IMR-90 (cell line): ENCODE measurements around the gene COA5. TPM values are rescaled to one million over a fixed set of nuclear protein-coding genes. Genes with fewer than 3 reads are reported as not detected.

Source experiments
- ATAC-seq: fragments of 200-7000 bp; cut with Tn5 transposase; 2 replicates; pipeline ENCODE4 v1.9.1; 2020; ENCODE audit warnings: low read depth, mild to moderate bottlenecking, moderate library complexity
- BruUV-seq: library from RNA; stranded (reverse); fragments of 400-500 nt; replicated peaks from 2 replicates; lab custom pipeline; 2021; lab: Mats Ljungman, UMichigan
- CTCF ChIA-PET: fragments of 300-600 bp; formaldehyde crosslinking; extraction: SDS; loops from one replicate; lab custom pipeline; 2021; ENCODE audit warnings: antibody characterized with exemption; lab: Yijun Ruan, JAX
- POLR2A ChIA-PET: fragments of 300-600 bp; sonication (Branson Sonifier 250); formaldehyde crosslinking; loops from one replicate; lab custom pipeline; 2022; ENCODE audit warnings: antibody characterized with exemption; ENCODE audit not compliant: unreplicated experiment; lab: Charles Lee
- DNase-seq: peaks from one replicate; pipeline ENCODE4 v3.0.0; 2013
- H2AFZ ChIP-seq: replicated peaks from 2 replicates; pipeline ENCODE3; 2013; ENCODE audit warnings: low read length, mild to moderate bottlenecking; ENCODE audit not compliant: poor library complexity
- H2AK5ac ChIP-seq: 2 replicates; pipeline ENCODE4 v1.6.1; 2013; ENCODE audit warnings: low read depth, low read length, inconsistent platforms
- H2AK9ac ChIP-seq: replicated peaks from 2 replicates; pipeline ENCODE3; 2013; ENCODE audit warnings: mild to moderate bottlenecking, low read depth, low read length, moderate library complexity; ENCODE audit not compliant: poor library complexity
- H2BK120ac ChIP-seq: 2 replicates; pipeline ENCODE4 v1.6.1; 2013; ENCODE audit warnings: low read depth, low read length, inconsistent platforms
- H2BK15ac ChIP-seq: 3 replicates; pipeline ENCODE4 v1.6.1; 2013; ENCODE audit warnings: low read depth, low read length, inconsistent platforms
- H2BK20ac ChIP-seq: 2 replicates; pipeline ENCODE4 v1.6.1; 2013; ENCODE audit warnings: low read depth, mild to moderate bottlenecking, inconsistent platforms, low read length, moderate library complexity
- H2BK5ac ChIP-seq: 2 replicates; pipeline ENCODE4 v1.6.1; 2013; ENCODE audit warnings: mild to moderate bottlenecking, low read depth, low read length, inconsistent platforms; ENCODE audit not compliant: poor library complexity, severe bottlenecking
- H3K14ac ChIP-seq: replicated peaks from 2 replicates; pipeline ENCODE4 v1.6.1; 2013; ENCODE audit warnings: low read depth, low read length, inconsistent platforms
- H3K18ac ChIP-seq: 2 replicates; pipeline ENCODE4 v1.6.1; 2013; ENCODE audit warnings: low read depth, low read length, control low read depth
- H3K23ac ChIP-seq: 2 replicates; pipeline ENCODE4 v1.6.1; 2013; ENCODE audit warnings: low read depth, low read length, inconsistent platforms
- H3K27ac ChIP-seq: 2 replicates; pipeline ENCODE4 v1.5.1; 2013; ENCODE audit warnings: mild to moderate bottlenecking, control low read depth, low read length; ENCODE audit not compliant: insufficient read depth
- H3K27me3 ChIP-seq: 2 replicates; pipeline ENCODE4 v1.6.1; 2013; ENCODE audit warnings: low read length; ENCODE audit not compliant: control insufficient read depth, insufficient read depth
- H3K36me3 ChIP-seq: 2 replicates; pipeline ENCODE4 v1.6.1; 2013; ENCODE audit warnings: low read length, mixed read lengths; ENCODE audit not compliant: control insufficient read depth, insufficient read depth
- H3K4ac ChIP-seq: 2 replicates; pipeline ENCODE4 v1.6.1; 2013; ENCODE audit warnings: low read depth, low read length, inconsistent platforms
- H3K4me1 ChIP-seq: 2 replicates; pipeline ENCODE4 v1.6.1; 2013; ENCODE audit warnings: low read length, mixed read lengths; ENCODE audit not compliant: control insufficient read depth, insufficient read depth
- H3K4me2 ChIP-seq: 2 replicates; pipeline ENCODE4 v1.6.1; 2013; ENCODE audit warnings: low read depth, mild to moderate bottlenecking, control low read depth, low read length, moderate library complexity
- H3K4me3 ChIP-seq: 2 replicates; pipeline ENCODE4 v1.5.1; 2013; ENCODE audit warnings: low read depth, mild to moderate bottlenecking, control low read depth, low read length, moderate library complexity; ENCODE audit not compliant: insufficient read depth
- H3K56ac ChIP-seq: 2 replicates; pipeline ENCODE4 v1.6.1; 2013; ENCODE audit warnings: low read length, inconsistent platforms; ENCODE audit not compliant: insufficient read depth; ENCODE audit errors: extremely low read depth
- H3K79me1 ChIP-seq, 2 experiments: 2 replicates each; pipeline ENCODE4 v1.6.1; 2013; ENCODE audit warnings: low read length in 2 of 2, inconsistent platforms in 1 of 2, low read depth in 1 of 2
- H3K9ac ChIP-seq: 2 replicates; pipeline ENCODE4 v1.6.1; 2013; ENCODE audit warnings: low read depth, low read length, control low read depth
- H3K9me1 ChIP-seq: 2 replicates; pipeline ENCODE4 v1.6.1; 2013; ENCODE audit warnings: low read length, inconsistent platforms; ENCODE audit not compliant: insufficient read depth
- H3K9me3 ChIP-seq: 2 replicates; pipeline ENCODE4 v1.6.1; 2013; ENCODE audit warnings: low read length; ENCODE audit not compliant: control insufficient read depth, insufficient read depth
- H4K20me1 ChIP-seq: 2 replicates; pipeline ENCODE4 v1.6.1; 2013; ENCODE audit warnings: low read length, inconsistent platforms; ENCODE audit not compliant: insufficient read depth
- H4K5ac ChIP-seq: 2 replicates; pipeline ENCODE4 v1.6.1; 2013; ENCODE audit warnings: mild to moderate bottlenecking, low read depth, low read length, control low read depth
- H4K8ac ChIP-seq, 2 experiments: 2 replicates each; pipeline ENCODE4 v1.6.1; 2013; ENCODE audit warnings: low read depth in 2 of 2, low read length in 2 of 2, control low read depth in 1 of 2, inconsistent platforms in 1 of 2
- H4K91ac ChIP-seq: 2 replicates; pipeline ENCODE4 v1.6.1; 2013; ENCODE audit warnings: low read depth, low read length, inconsistent platforms; ENCODE audit not compliant: insufficient read depth
- CEBPB ChIP-seq: IDR thresholded peaks from 2 replicates; pipeline ENCODE4 v1.6.1; 2012; ENCODE audit warnings: low read depth, low read length, improper control_type of control experiment
- CHD1 ChIP-seq: IDR thresholded peaks from 2 replicates; pipeline ENCODE4 v1.6.1; 2012; ENCODE audit warnings: low read depth, low read length, improper control_type of control experiment
- FOS ChIP-seq: fragments of 150-350 bp; IDR thresholded peaks from 2 replicates; pipeline ENCODE4 v1.6.1; 2016; ENCODE audit warnings: low read depth, low read length
- MAFK ChIP-seq: IDR thresholded peaks from 2 replicates; pipeline ENCODE4 v1.6.1; 2012; ENCODE audit warnings: low read depth, low read length, improper control_type of control experiment
- MXI1 ChIP-seq: IDR thresholded peaks from 2 replicates; pipeline ENCODE4 v1.6.1; 2012; ENCODE audit warnings: low read depth, mild to moderate bottlenecking, low read length, moderate library complexity, borderline replicate concordance
- NFE2L2 ChIP-seq: fragments of 150-350 bp; IDR thresholded peaks from 2 replicates; pipeline ENCODE4 v1.6.1; 2016; ENCODE audit warnings: low read depth, mild to moderate bottlenecking, low read length
- POLR2A ChIP-seq: IDR thresholded peaks from 2 replicates; pipeline ENCODE4 v1.6.1; 2012; ENCODE audit warnings: mild to moderate bottlenecking, low read depth, low read length
- WGBS, 2 experiments: methylation state at CpG; one replicate each; pipeline versions ENCODE4 v1.1.5 to v1.1.7; 2013; ENCODE audit warnings: missing lambda C conversion rate in 2 of 2; ENCODE audit not compliant: insufficient read length in 1 of 2; ENCODE audit errors: extremely low coverage in 2 of 2; 5-methylcytosine and 5-hydroxymethylcytosine counted together
- dilution Hi-C: fragments of 300-500 bp; cut with HindIII; formaldehyde crosslinking; loops from one replicate; pipeline ENCODE4 v1.14.3; 2018; ENCODE audit warnings: low sequenced_read_pairs; ENCODE audit not compliant: unreplicated experiment
- in situ Hi-C: fragments of 300-500 bp; cut with MboI; formaldehyde crosslinking; loops from 3 replicates; pipeline ENCODE4 v1.14.3; 2019; ENCODE audit warnings: low sequenced_read_pairs, inconsistent platforms, mixed read lengths
- intact Hi-C: fragments of 100-400 bp; cut with micrococcal nuclease; formaldehyde crosslinking; loops from 2 replicates; pipeline ENCODE4 v1.10.0; 2022
- polyA plus RNA-seq, 3 experiments: library from polyadenylated mRNA; depleted of rRNA; stranded (reverse); fragments of >200 nt; gene quantifications; 2 replicates each; pipeline ENCODE4 v1.2.3, GENCODE V29; 2012; ENCODE audit warnings: low replicate concordance in 1 of 3
- total RNA-seq: library from RNA; depleted of rRNA; stranded (reverse); fragments of >200 nt; gene quantifications from 2 replicates; pipeline ENCODE4 v1.2.3, GENCODE V29; 2012
- TF ChIP-seq, protein P1 (sequence below): fragments of 150-350 bp; IDR thresholded peaks from 2 replicates; pipeline ENCODE4 v1.6.1; 2017; ENCODE audit warnings: mild to moderate bottlenecking, antibody characterized with exemption, low read length, low read depth

Gene COA5
- total and polyA plus RNA-seq, 2 of the 4 experiments (the other 2 are of a cell fraction): 8.4 to 14.2 TPM

DNA sequence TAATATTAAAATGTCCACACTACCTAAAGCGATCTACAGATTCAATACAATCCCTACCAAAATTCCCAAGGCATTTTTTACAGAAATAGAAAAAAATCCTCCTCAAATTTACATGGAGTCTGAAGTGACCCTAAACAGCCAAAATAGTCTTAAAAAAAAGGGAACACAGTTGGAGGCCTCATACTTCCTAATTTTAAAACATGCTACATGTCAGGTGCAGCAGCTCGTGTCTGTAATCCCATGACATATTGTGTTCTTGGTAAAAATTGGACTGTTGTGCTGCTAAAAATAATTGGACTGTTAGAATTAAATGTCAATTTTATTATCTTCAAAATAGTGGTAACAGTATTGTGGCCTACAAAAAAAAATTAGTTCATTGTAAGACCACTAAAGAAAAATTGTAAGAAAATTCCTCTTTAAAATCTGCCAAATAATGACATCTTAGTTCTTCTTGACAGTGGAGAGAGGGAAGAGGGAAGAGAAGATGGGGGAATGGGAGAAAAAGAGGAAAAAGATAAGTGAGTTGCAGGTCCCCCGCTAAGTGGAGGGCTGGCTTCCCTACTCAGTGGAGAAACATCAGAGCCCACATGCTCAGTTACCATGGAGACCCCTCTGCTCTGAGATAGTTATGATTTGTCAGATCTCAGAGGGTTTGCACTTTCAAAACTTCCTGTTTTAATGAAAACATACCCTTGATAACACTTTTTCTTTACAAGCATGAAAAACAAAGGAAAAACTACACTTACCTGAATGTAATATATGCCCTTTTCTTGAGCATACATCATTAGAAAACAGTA lies 46.6 kb upstream of the COA5 start:
- Histone ChIP-seq H3K14ac (no peak overlapping the region), H3K23ac (no peak overlapping the region), H4K5ac (no peak overlapping the region), H3K9me3 (no peaks in the 10 kb centered on the region), H3K18ac (no peak overlapping the region), H3K4ac (no peak overlapping the region), H3K4me3 (no peak overlapping the region), H2BK15ac (no peak overlapping the region), H2BK120ac (no peak overlapping the region), H3K9ac (no peak overlapping the region), H3K9me1 (no peaks in the 10 kb centered on the region), H3K56ac (no peak overlapping the region), H2AK9ac (no peak overlapping the region), H4K91ac (no peak overlapping the region), H2BK20ac (no peak overlapping the region), H3K4me1 (no peaks in the 10 kb centered on the region), H3K27me3 (peaks cover 5% of the 10 kb centered on the region), H2AFZ (no peak overlapping the region), H3K79me1 (no peaks in the 10 kb centered on the region), H2BK5ac (no peak overlapping the region), H3K27ac (no peak overlapping the region), H4K8ac (no peak overlapping the region), H2AK5ac (no peak overlapping the region), H3K4me2 (no peak overlapping the region), H4K20me1 (no peaks in the 10 kb centered on the region), H3K36me3 (no peaks in the 10 kb centered on the region)
- ATAC-seq (no peak), DNase-seq (no peak)
- CTCF ChIA-PET: no interaction called here
- intact Hi-C loops (loop anchor here (10.0 kb wide), 1 partner anchor 1610 kb away; no protein-coding TSS in a partner anchor), in situ Hi-C loops (no loop called here), dilution Hi-C loops (no loop called here)
- TF ChIP-seq CHD1: no peak
- TF ChIP-seq, protein P1, sequence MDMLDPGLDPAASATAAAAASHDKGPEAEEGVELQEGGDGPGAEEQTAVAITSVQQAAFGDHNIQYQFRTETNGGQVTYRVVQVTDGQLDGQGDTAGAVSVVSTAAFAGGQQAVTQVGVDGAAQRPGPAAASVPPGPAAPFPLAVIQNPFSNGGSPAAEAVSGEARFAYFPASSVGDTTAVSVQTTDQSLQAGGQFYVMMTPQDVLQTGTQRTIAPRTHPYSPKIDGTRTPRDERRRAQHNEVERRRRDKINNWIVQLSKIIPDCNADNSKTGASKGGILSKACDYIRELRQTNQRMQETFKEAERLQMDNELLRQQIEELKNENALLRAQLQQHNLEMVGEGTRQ: no peak
- TF ChIP-seq CEBPB: no peak
- TF ChIP-seq MXI1: no peak
- TF ChIP-seq FOS: no peak
- no peak for TF ChIP-seq NFE2L2
- no peak for TF ChIP-seq MAFK
- no peak for TF ChIP-seq POLR2A
- no TSS peak for BruUV-seq
- WGBS, 2 experiments: no CpG with 5 or more reads among the region's 3 CpGs
- POLR2A ChIA-PET: no interaction called here
